Measurements from ENCODE around the gene STIM1.

- TF ChIP-seq CTCF (IDR thresholded peaks at IDR 0.05; ENCODE audit: insufficient read depth, low read length), result no peak
- no peak for TF ChIP-seq POLR2AphosphoS5 (IDR thresholded peaks at IDR 0.05; ENCODE audit: low read depth)
Measured at GRCh38 chr11:3959015-3959902, 103.8 kb downstream of the STIM1 start.

Measured in HL-60 (cell line).